H1 (cell line): ENCODE results near the gene STAT1. TPM values are rescaled to one million over a fixed set of nuclear protein-coding genes. Genes with fewer than 3 reads are reported as not detected.

ENCODE experiments used
- BACH1 ChIP-seq: IDR thresholded peaks from 2 replicates; pipeline ENCODE4 v1.6.1; 2012; ENCODE audit warnings: low read length, improper control_type of control experiment
- BCL11A ChIP-seq, 2 experiments: IDR thresholded peaks; one replicate each; pipeline ENCODE4 v1.6.1; 2011; ENCODE audit warnings: low read depth in 2 of 2, low read length in 2 of 2, mild to moderate bottlenecking in 2 of 2
- GABPA ChIP-seq: IDR thresholded peaks from 2 replicates; pipeline ENCODE4 v1.6.1; 2011; ENCODE audit warnings: mild to moderate bottlenecking, low read length, moderate library complexity, borderline replicate concordance; ENCODE audit not compliant: insufficient read depth
- GTF2F1 ChIP-seq: IDR thresholded peaks from 2 replicates; pipeline ENCODE4 v1.6.1; 2012; ENCODE audit warnings: low read depth, low read length, improper control_type of control experiment, borderline replicate concordance
- HDAC2 ChIP-seq, 2 experiments: fragments of 300-600 bp in 1 of 2; sonication (generic) in 1 of 2; IDR thresholded peaks; 2 replicates each; pipeline ENCODE4 v1.6.1; 2011 to 2012; ENCODE audit warnings: low read depth in 2 of 2, low read length in 2 of 2, mild to moderate bottlenecking in 2 of 2, moderate library complexity in 2 of 2, borderline replicate concordance in 1 of 2, inconsistent platforms in 1 of 2
- HDAC6 ChIP-seq: IDR thresholded peaks from one replicate; pipeline ENCODE4 v1.7.1; 2012; ENCODE audit warnings: low read depth, mild to moderate bottlenecking, inconsistent platforms, low read length, moderate library complexity
- KDM1A ChIP-seq: fragments of 200-600, 300-600 bp; sonication (generic); IDR thresholded peaks from 2 replicates; pipeline ENCODE4 v1.7.1; 2016; ENCODE audit warnings: mild to moderate bottlenecking, low read length, borderline replicate concordance
- KDM4A ChIP-seq: IDR thresholded peaks from one replicate; pipeline ENCODE4 v1.7.1; 2012; ENCODE audit warnings: low read depth, mild to moderate bottlenecking, moderate library complexity, low read length, inconsistent platforms; ENCODE audit not compliant: severe bottlenecking
- MAFK ChIP-seq: IDR thresholded peaks from 2 replicates; pipeline ENCODE4 v1.6.1; 2012; ENCODE audit warnings: low read depth, mild to moderate bottlenecking, improper control_type of control experiment, low read length
- SIX5 ChIP-seq: IDR thresholded peaks from 2 replicates; pipeline ENCODE4 v1.6.1; 2011; ENCODE audit warnings: mild to moderate bottlenecking, low read depth, low read length
- SP1 ChIP-seq: IDR thresholded peaks from 2 replicates; pipeline ENCODE4 v1.6.1; 2011; ENCODE audit warnings: low read depth, low read length
- SUZ12 ChIP-seq: fragments of 200-600 bp; sonication (generic); IDR thresholded peaks from 2 replicates; pipeline ENCODE4 v1.6.1; 2012; ENCODE audit warnings: mild to moderate bottlenecking, inconsistent platforms, low read length, moderate library complexity, mixed read lengths
- TAF1 ChIP-seq: IDR thresholded peaks from 2 replicates; pipeline ENCODE4 v1.6.1; 2011; ENCODE audit warnings: mild to moderate bottlenecking, low read depth, low read length
- TAF7 ChIP-seq: optimal IDR thresholded peaks from 2 replicates; pipeline ENCODE3; 2011; ENCODE audit warnings: low read depth, mild to moderate bottlenecking, inconsistent platforms, low read length, moderate library complexity, borderline replicate concordance
- TCF12 ChIP-seq: IDR thresholded peaks from 2 replicates; pipeline ENCODE4 v1.6.1; 2011; ENCODE audit warnings: low read depth, mild to moderate bottlenecking, low read length
- TEAD4 ChIP-seq: IDR thresholded peaks from 2 replicates; pipeline ENCODE4 v1.6.1; 2012; ENCODE audit warnings: low read depth, low read length, inconsistent platforms, mixed read lengths
- polyA plus RNA-seq, 7 experiments: library from polyadenylated mRNA; depleted of rRNA in 3 of 7; stranded (reverse) in 5 of 7; unstranded in 2 of 7; fragments of >200 nt in 5 of 7; fragments of 200-250 nt in 2 of 7; gene quantifications; 1 replicate in 5 of 7; 2 replicates in 1 of 7; 4 replicates in 1 of 7; pipeline versions ENCODE4 v1.2.1 to v1.2.3, GENCODE V29; 2011 to 2013; ENCODE audit warnings: missing spikeins in 2 of 7, mixed read lengths in 2 of 7
- total RNA-seq: library from RNA; stranded (reverse); fragmentation: NEBNext Ultra II Directional; extraction: Animal tissue kit (Norgen Biotek cat#: 25700); gene quantifications from 2 replicates; pipeline ENCODE4 v1.2.1, GENCODE V29; 2021
- TF ChIP-seq, protein P1 (sequence below): IDR thresholded peaks from 2 replicates; pipeline ENCODE4 v1.6.1; 2011; ENCODE audit warnings: low read length, improper control_type of control experiment
- TF ChIP-seq, protein P2 (sequence below), 3 experiments: IDR thresholded peaks; 1 replicate in 2 of 3; 2 replicates in 1 of 3; pipeline versions ENCODE4 v1.5.1 to v1.6.1; 2011; ENCODE audit warnings: low read length in 3 of 3, mild to moderate bottlenecking in 3 of 3, inconsistent platforms in 2 of 3, low read depth in 1 of 3, moderate library complexity in 1 of 3; ENCODE audit not compliant: insufficient read depth in 1 of 3; ENCODE audit errors: control extremely low read depth in 1 of 3
- TF ChIP-seq, protein P3 (sequence below): IDR thresholded peaks from 2 replicates; pipeline ENCODE4 v1.6.1; 2012; ENCODE audit warnings: low read length, inconsistent platforms

The STAT1 gene
- total and polyA plus RNA-seq, 2 of the 8 experiments (the other 6 are each of a cell fraction or from before 2014, with no cell fraction given), result 20.3 to 43.0 TPM

DNA sequence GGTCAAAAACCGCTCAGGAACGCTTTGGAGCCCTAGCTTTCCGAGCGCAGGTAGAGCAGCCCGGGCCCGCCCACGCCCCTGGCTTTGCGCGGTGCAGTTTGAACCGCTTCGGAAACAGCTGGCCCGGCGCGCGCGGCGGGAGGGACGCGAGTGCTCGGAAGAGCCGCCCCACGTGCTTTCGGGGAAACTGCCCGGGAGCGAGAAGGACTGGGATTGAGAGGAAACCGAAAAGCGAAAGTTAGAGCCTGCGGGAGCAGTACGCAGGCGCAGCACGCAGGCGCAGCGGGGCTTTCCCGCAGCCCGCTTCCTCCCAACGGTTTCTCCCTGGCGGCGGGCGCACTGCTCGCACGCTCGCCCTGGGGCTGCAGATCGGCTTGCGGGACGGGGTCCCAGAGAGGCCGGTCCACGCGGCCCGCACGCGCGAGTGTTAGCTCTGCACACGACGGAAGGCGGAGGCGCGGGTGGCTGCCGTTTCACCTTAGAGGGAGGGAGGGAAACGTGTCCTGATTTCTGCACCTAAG lies 6.3 kb upstream of the STAT1 start (continued):
- TF ChIP-seq, protein P1, sequence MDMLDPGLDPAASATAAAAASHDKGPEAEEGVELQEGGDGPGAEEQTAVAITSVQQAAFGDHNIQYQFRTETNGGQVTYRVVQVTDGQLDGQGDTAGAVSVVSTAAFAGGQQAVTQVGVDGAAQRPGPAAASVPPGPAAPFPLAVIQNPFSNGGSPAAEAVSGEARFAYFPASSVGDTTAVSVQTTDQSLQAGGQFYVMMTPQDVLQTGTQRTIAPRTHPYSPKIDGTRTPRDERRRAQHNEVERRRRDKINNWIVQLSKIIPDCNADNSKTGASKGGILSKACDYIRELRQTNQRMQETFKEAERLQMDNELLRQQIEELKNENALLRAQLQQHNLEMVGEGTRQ, result peak; percentile 81
- TF ChIP-seq SUZ12 (no peak), GTF2F1 (peak; percentile 41; the same call in 1 of the 2 replicates), KDM1A (0 out of 2 replicates have a peak, but pooled peaks have one; percentile 27), TCF12 (peak; percentile 98), BACH1 (peak; percentile 74), SIX5 (no peak), HDAC6 (no peak), GABPA (no peak), KDM4A (peak; percentile 76), TAF7 (no peak), HDAC2 (IDR thresholded peaks at IDR 0.05; ENCODE audit: borderline replicate concordance in 1 of 2, low read depth in 2 of 2, low read length in 2 of 2) (peak; percentile 94 to 96), MAFK (no peak), SP1 (peak; percentile 14; the same call in 1 of the 2 replicates), TAF1 (peak; percentile 91), TEAD4 (peak; percentile 72), BCL11A (IDR thresholded peaks at IDR 0.05; ENCODE audit: low read depth in 2 of 2, low read length in 2 of 2) (no peak)
- TF ChIP-seq, protein P2, sequence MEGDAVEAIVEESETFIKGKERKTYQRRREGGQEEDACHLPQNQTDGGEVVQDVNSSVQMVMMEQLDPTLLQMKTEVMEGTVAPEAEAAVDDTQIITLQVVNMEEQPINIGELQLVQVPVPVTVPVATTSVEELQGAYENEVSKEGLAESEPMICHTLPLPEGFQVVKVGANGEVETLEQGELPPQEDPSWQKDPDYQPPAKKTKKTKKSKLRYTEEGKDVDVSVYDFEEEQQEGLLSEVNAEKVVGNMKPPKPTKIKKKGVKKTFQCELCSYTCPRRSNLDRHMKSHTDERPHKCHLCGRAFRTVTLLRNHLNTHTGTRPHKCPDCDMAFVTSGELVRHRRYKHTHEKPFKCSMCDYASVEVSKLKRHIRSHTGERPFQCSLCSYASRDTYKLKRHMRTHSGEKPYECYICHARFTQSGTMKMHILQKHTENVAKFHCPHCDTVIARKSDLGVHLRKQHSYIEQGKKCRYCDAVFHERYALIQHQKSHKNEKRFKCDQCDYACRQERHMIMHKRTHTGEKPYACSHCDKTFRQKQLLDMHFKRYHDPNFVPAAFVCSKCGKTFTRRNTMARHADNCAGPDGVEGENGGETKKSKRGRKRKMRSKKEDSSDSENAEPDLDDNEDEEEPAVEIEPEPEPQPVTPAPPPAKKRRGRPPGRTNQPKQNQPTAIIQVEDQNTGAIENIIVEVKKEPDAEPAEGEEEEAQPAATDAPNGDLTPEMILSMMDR (IDR thresholded peaks at IDR 0.05; ENCODE audit: control extremely low read depth in 1 of 3, insufficient read depth in 1 of 3, low read depth in 1 of 3, low read length in 3 of 3), result no peak
- TF ChIP-seq, protein P3, sequence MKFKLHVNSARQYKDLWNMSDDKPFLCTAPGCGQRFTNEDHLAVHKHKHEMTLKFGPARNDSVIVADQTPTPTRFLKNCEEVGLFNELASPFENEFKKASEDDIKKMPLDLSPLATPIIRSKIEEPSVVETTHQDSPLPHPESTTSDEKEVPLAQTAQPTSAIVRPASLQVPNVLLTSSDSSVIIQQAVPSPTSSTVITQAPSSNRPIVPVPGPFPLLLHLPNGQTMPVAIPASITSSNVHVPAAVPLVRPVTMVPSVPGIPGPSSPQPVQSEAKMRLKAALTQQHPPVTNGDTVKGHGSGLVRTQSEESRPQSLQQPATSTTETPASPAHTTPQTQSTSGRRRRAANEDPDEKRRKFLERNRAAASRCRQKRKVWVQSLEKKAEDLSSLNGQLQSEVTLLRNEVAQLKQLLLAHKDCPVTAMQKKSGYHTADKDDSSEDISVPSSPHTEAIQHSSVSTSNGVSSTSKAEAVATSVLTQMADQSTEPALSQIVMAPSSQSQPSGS, result peak; percentile 79; the same call in 1 of the 2 replicates
